ENCODE measurements around the gene KRT75. TPM values are rescaled to one million over a fixed set of nuclear protein-coding genes. Genes with fewer than 3 reads are reported as not detected.

The KRT75 gene
- total and polyA plus RNA-seq, 12 donors, result not detected

DNA sequence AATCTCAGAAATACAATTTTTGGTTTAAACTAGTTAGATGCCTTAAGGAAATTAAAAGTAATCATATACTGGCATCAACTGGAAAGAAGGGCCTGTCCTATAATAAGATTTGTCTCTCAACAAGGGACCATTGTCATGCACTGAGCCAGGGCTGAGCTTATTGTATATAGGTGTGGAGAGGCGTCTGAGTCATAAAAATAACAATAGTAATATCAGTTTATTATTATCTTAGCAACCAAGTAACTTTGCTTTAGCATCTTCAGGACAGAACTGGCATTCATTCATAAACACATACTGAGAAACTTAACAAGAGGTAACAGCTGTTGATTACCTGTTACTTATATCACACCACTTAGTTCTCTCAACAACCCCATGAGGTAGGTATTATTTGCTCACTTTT, 7.1 kb downstream of the KRT75 start:
- H3K4me3 ChIP-seq, result no peak overlapping the region
- 77 to 90% (median 83%) methylated on average over 1 of the region's 1 CpG for WGBS, 4 donors
- TF ChIP-seq POLR2A (IDR thresholded peaks at IDR 0.05), result no peak
- TF ChIP-seq, protein P1, sequence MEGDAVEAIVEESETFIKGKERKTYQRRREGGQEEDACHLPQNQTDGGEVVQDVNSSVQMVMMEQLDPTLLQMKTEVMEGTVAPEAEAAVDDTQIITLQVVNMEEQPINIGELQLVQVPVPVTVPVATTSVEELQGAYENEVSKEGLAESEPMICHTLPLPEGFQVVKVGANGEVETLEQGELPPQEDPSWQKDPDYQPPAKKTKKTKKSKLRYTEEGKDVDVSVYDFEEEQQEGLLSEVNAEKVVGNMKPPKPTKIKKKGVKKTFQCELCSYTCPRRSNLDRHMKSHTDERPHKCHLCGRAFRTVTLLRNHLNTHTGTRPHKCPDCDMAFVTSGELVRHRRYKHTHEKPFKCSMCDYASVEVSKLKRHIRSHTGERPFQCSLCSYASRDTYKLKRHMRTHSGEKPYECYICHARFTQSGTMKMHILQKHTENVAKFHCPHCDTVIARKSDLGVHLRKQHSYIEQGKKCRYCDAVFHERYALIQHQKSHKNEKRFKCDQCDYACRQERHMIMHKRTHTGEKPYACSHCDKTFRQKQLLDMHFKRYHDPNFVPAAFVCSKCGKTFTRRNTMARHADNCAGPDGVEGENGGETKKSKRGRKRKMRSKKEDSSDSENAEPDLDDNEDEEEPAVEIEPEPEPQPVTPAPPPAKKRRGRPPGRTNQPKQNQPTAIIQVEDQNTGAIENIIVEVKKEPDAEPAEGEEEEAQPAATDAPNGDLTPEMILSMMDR (IDR thresholded peaks at IDR 0.05), result no peak
- H3K9me3 ChIP-seq (replicated peaks in 1 of 3), result no peaks in the 10 kb centered on the region
- no peak overlapping the region for H3K27ac ChIP-seq
- no peak for DNase-seq
- H3K36me3 ChIP-seq (replicated peaks in 1 of 2), result no peaks in the 10 kb centered on the region
- H3K4me1 ChIP-seq (replicated peaks in 1 of 2), result no peaks in the 10 kb centered on the region
- intact Hi-C loops (cut with DNase I), result no loop called here
- no peaks in the 10 kb centered on the region for H3K27me3 ChIP-seq

DNA sequence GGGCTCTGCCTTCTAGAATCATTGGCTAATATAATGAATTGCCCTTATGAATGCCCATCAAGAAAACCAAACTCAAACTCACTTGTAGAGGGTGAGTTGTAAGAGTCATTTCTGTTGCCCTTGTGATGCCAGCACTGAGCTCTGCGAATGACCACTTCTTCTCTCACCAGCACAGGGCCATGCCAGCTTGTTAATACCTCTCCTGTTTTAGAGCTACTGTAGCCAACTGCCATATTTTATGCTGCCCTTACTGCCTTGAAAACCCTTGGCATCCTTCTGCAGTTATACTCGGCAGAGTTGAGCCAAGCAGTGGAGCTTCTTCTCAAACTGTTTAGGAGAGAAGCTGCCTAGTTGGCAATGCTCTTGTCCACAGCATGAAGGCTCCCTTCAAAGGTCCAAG, 8.1 kb downstream of the KRT75 start:
- no peaks in the 10 kb centered on the region for H3K36me3 ChIP-seq (replicated peaks in 1 of 2)
- intact Hi-C loops (cut with DNase I), result no loop called here
- TF ChIP-seq, protein P1 (IDR thresholded peaks at IDR 0.05), result no peak
- TF ChIP-seq POLR2A (IDR thresholded peaks at IDR 0.05), result no peak
- H3K27me3 ChIP-seq, result no peaks in the 10 kb centered on the region
- DNase-seq, result no peak
- no peak overlapping the region for H3K27ac ChIP-seq
- H3K4me1 ChIP-seq (replicated peaks in 1 of 2), result no peaks in the 10 kb centered on the region
- 85 to 91% (median 91%) methylated on average over 2 of the region's 2 CpGs for WGBS, 4 donors
- no peaks in the 10 kb centered on the region for H3K9me3 ChIP-seq (replicated peaks in 1 of 3)
- H3K4me3 ChIP-seq, result no peak overlapping the region

DNA sequence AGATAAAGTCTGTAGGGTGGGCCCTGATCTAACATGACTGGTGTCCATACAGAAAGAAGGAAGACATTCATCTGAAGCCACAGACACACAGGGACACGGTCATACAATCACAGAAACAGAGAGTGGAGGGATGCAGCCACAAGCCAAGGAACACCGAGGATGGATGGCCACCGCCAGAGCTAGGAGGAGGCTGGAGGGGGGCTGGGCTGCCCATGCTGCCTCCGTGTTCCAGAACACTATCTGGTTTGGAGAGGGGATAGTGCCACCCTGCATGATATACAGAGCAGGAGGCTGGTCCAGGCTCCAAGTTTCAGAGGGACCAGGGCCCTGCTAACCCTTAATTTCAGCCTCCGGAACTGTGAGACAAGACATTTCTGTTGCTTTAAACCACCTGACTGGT, 8.7 kb downstream of the KRT75 start:
- no peak for DNase-seq
- WGBS, 4 donors, result 81 to 93% (median 86%) methylated on average over 5 of the region's 5 CpGs
- Histone ChIP-seq H3K4me3 (no peak overlapping the region), H3K9me3 (replicated peaks in 1 of 3) (no peaks in the 10 kb centered on the region), H3K27me3 (no peaks in the 10 kb centered on the region), H3K27ac (no peak overlapping the region), H3K36me3 (replicated peaks in 1 of 2) (no peaks in the 10 kb centered on the region), H3K4me1 (replicated peaks in 1 of 2) (no peaks in the 10 kb centered on the region)
- intact Hi-C loops (cut with DNase I), result no loop called here
- TF ChIP-seq, protein P1 (IDR thresholded peaks at IDR 0.05), result no peak
- no peak for TF ChIP-seq POLR2A (IDR thresholded peaks at IDR 0.05)

DNA sequence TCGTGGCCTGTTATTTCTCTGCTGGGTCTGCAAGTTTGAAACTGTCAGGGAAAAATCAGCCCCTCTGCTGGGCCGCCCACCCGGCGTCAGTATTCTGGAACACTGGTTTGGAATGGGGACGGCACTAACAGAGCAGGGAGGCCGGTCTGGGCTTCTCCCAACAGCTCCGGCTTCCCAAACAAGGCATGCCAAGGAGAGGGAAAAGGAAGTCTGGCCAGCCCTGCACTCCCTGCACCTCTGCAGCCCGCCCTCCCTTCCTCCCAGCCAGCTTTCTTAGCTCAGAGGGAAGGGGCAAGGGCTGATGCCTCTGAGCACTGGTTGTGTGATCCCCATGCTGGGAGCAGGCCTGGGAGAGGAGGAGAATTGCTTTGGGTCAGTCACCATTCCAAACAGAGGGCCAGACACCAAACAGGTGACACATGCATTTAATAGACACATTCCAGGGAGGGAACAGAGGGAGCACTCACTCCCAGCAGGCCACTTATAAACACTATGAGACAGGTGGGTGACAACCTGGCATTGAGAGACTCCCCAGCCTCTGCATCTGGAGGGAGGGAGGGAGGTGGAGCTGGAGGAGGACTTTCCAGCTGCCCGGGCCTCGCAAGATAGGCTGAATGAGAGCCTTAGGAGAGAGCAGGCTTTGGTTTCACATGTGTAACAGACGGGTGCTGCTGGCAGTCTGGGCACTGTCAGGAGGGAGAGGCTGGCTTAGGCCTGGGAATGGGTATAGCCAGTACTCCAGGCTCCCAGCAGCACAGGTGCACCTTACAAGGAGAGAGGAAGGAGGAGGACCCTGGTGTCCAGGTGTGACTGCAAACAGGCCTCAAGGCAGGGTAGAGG, 10.3 kb downstream of the KRT75 start:
- no peaks in the 10 kb centered on the region for H3K9me3 ChIP-seq (replicated peaks in 1 of 3)
- 60 to 73% (median 64%) methylated on average over 6 to 11 of the region's 11 CpGs for whole genome bisulfite sequencing, 4 donors
- H3K27ac ChIP-seq, result peak overlapping the region in 2 of 5 donors; percentile 74 to 77
- H3K27me3 ChIP-seq, result no peaks in the 10 kb centered on the region
- no peaks in the 10 kb centered on the region for H3K4me1 ChIP-seq (replicated peaks in 1 of 2)
- H3K4me3 ChIP-seq, result no peak overlapping the region
- H3K36me3 ChIP-seq (replicated peaks in 1 of 2), result no peaks in the 10 kb centered on the region
- intact Hi-C loops (cut with DNase I), result no loop called here
- TF ChIP-seq, protein P1 (IDR thresholded peaks at IDR 0.05), result no peak
- no peak for TF ChIP-seq POLR2A (IDR thresholded peaks at IDR 0.05)
- peak in 1 of 7 donors; percentile 2 for DNase-seq

Data from adrenal gland (tissue), 12 donors.